ENCODE measurements around the gene POGLUT2. TPM values are rescaled to one million over a fixed set of nuclear protein-coding genes. Genes with fewer than 3 reads are reported as not detected.

Gene POGLUT2
- total RNA-seq, 1 donor from 2014 or later = 13.9 TPM

DNA sequence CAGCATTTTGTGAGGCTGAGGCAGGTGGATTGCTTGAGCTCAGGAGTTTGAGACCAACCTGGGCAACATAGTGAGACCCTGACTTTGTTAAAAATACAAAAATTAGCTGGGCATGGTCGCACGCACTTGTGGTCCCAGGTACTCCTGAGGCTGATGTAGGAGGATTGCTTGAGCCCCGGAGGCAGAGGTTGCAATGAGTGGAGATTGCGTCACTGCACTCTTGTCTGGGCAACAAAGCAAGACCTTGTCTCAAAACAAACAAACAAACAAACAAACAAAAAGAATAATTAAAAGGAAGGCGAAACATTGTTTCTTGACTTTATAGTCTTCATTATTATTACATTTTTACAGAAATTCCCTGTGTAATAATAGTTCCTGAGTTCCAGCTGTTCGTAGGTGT is 16.0 kb upstream of the POGLUT2 start:
- Histone ChIP-seq H3K4me3 (ENCODE audit: low read depth, low read length) (no peak overlapping the region), H3K36me3 (ENCODE audit: control insufficient read depth, insufficient read depth, low read length) (no peaks in the 10 kb centered on the region), H3K27me3 (ENCODE audit: control insufficient read depth, insufficient read depth, low read length) (no peaks in the 10 kb centered on the region)
- no peak for DNase-seq (ENCODE audit: low read depth)
- TF ChIP-seq, protein P1, sequence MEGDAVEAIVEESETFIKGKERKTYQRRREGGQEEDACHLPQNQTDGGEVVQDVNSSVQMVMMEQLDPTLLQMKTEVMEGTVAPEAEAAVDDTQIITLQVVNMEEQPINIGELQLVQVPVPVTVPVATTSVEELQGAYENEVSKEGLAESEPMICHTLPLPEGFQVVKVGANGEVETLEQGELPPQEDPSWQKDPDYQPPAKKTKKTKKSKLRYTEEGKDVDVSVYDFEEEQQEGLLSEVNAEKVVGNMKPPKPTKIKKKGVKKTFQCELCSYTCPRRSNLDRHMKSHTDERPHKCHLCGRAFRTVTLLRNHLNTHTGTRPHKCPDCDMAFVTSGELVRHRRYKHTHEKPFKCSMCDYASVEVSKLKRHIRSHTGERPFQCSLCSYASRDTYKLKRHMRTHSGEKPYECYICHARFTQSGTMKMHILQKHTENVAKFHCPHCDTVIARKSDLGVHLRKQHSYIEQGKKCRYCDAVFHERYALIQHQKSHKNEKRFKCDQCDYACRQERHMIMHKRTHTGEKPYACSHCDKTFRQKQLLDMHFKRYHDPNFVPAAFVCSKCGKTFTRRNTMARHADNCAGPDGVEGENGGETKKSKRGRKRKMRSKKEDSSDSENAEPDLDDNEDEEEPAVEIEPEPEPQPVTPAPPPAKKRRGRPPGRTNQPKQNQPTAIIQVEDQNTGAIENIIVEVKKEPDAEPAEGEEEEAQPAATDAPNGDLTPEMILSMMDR (IDR thresholded peaks at IDR 0.05; ENCODE audit: insufficient read depth, low read length, poor library complexity, severe bottlenecking) = no peak

DNA sequence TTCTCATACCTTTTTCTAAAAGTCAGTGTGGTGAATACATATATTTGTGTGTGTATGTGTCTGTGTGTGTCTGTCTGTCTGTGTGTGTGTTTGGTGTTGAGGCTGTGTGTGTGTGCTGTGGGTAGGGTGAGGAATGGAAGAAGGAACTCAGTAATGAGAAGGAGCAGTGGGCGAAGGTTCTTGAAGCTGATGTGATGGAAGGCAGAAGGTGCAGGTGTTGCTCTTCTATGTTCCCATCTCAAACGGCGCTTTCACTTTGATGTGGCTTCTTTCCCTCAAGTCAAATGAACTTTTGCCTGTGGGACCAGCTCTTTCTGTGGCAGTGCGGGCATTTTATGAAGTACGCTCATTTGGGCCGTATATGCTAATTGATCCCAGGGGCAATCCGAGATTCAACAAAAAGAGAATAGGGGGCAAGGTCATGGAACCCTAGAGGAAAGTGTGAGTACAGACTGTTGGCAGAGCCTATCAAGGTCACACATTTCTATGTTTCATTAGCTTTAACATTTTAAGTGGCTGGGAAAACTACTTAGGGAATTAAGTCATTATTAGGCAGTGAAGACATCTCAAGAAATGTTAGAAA is 15.3 kb upstream of the POGLUT2 start:
- no peaks in the 10 kb centered on the region for H3K27me3 ChIP-seq (ENCODE audit: control insufficient read depth, insufficient read depth, low read length)
- TF ChIP-seq, protein P1 (IDR thresholded peaks at IDR 0.05; ENCODE audit: insufficient read depth, low read length, poor library complexity, severe bottlenecking) = no peak
- no peaks in the 10 kb centered on the region for H3K36me3 ChIP-seq (ENCODE audit: control insufficient read depth, insufficient read depth, low read length)
- DNase-seq (ENCODE audit: low read depth) = no peak
- H3K4me3 ChIP-seq (ENCODE audit: low read depth, low read length) = no peak overlapping the region

DNA sequence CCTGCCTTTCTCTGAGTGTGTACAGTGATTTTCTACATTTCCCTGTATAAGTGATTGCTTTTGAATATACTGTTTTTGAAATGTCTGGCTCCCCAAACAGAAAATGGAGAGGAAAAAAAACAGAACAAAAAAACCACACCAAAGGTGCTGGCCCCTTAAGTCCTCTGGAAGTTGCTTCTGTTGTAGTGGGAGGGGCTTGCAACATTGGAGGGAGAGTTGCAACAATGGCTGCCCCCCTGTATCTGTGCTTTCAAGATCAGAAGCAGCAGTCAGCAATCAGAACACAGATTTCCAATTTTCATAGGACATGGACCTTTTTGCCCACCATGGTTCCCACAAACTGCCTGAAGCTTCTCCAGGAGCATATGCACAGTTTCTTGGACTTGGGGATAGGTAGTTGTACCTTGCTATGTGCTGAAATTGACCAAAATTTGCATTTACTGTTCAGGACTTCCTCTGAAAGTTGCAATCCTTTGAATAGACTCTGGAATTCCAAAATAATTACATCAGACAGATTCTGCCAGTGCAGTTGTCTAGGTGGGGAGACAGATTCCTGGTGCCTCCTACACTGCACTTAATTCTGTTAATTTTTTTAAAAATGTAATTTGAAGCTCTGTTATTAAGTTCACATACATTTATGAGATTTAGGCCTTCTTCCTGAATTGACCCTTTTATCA is 14.0 kb upstream of the POGLUT2 start:
- H3K36me3 ChIP-seq (ENCODE audit: control insufficient read depth, insufficient read depth, low read length) = no peaks in the 10 kb centered on the region
- no peak overlapping the region for H3K4me3 ChIP-seq (ENCODE audit: low read depth, low read length)

DNA sequence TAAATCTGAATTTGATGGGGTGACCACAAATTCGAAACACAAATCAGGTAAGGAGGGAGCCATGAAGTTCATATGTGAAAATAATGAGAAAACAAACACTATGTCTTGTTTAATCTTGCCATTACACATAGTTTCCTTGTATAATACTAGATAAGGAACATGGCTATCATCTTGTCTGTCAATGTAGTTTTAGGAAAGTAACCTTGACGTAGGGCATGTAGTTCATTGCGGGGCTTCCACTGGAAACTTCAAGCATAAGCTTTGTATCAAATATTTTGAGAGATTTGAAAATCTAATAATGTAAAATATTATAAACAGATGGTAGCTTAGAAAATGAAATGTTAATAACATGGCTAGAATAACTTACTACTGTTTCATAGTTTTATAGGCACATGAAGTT is 8.9 kb upstream of the POGLUT2 start:
- Histone ChIP-seq H3K4me3 (ENCODE audit: low read depth, low read length) (no peak overlapping the region), H3K36me3 (ENCODE audit: control insufficient read depth, insufficient read depth, low read length) (no peaks in the 10 kb centered on the region), H3K27me3 (ENCODE audit: control insufficient read depth, insufficient read depth, low read length) (no peaks in the 10 kb centered on the region)
- DNase-seq (ENCODE audit: low read depth) = no peak
- TF ChIP-seq, protein P1 (IDR thresholded peaks at IDR 0.05; ENCODE audit: insufficient read depth, low read length, poor library complexity, severe bottlenecking) = no peak

More for the DNA sequence above, 14.0 kb upstream of the POGLUT2 start:
- TF ChIP-seq, protein P1 (IDR thresholded peaks at IDR 0.05; ENCODE audit: insufficient read depth, low read length, poor library complexity, severe bottlenecking) = no peak
- H3K27me3 ChIP-seq (ENCODE audit: control insufficient read depth, insufficient read depth, low read length) = no peaks in the 10 kb centered on the region
- no peak for DNase-seq (ENCODE audit: low read depth)

DNA sequence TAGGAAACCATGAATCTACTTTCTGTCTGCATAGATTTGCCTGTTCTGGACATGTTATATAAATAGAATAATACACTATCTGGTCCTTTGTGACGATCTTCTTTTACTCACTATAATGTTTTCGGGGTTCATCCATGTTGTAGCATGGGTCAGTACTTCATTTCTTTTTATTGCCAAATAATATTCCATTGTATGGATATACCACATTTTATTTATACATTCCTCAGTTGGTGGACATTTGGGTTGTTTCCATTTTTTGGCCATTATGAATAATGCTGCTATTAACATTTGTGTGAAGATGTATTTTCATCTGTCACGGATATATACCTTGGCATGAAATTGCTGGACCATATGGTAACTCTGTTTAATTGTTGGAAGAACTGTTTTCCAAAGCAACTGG is 6.9 kb upstream of the POGLUT2 start:
- H3K36me3 ChIP-seq (ENCODE audit: control insufficient read depth, insufficient read depth, low read length) = no peaks in the 10 kb centered on the region
- H3K4me3 ChIP-seq (ENCODE audit: low read depth, low read length) = no peak overlapping the region
- TF ChIP-seq, protein P1 (IDR thresholded peaks at IDR 0.05; ENCODE audit: insufficient read depth, low read length, poor library complexity, severe bottlenecking) = no peak

More for the DNA sequence above, 6.9 kb upstream of the POGLUT2 start:
- no peaks in the 10 kb centered on the region for H3K27me3 ChIP-seq (ENCODE audit: control insufficient read depth, insufficient read depth, low read length)
- no peak for DNase-seq (ENCODE audit: low read depth)
